ENCODE data around the gene TRIM41.

- no peak for TF ChIP-seq CTCF (optimal IDR thresholded peaks at IDR 0.05 in 1 of 3, IDR thresholded peaks at IDR 0.05 in 1 of 3, conservative IDR thresholded peaks at IDR 0.05 in 1 of 3; ENCODE audit: extremely low read depth in 1 of 3, insufficient read depth in 2 of 3, low read length in 3 of 3)
- no peak for TF ChIP-seq EZH2 (IDR thresholded peaks at IDR 0.05; ENCODE audit: low read length)
These were observed 6.8 kb upstream of the TRIM41 start for GRCh38 chr5:181215997-181216989.

Measured in keratinocyte (primary cell).